ENCODE results near the gene SPTAN1.

The SPTAN1 gene

GRCh38 chr9:128631636-128632035, 79.2 kb downstream of the SPTAN1 start:
- DNase-seq (ENCODE audit: low read depth in 3 of 3, low spot score in 1 of 3) = no peak

GRCh38 chr9:128632066-128632465, 79.7 kb downstream of the SPTAN1 start:
- no peak for DNase-seq (ENCODE audit: low read depth in 3 of 3, low spot score in 1 of 3)

- DNase-seq (ENCODE audit: low read depth in 3 of 3, low spot score in 1 of 3) = no peak
Observed at GRCh38 chr9:128632486-128632885, 80.1 kb downstream of the SPTAN1 start.

GRCh38 chr9:128633057-128633456, 80.7 kb downstream of the SPTAN1 start:
- DNase-seq (ENCODE audit: low read depth in 3 of 3, low spot score in 1 of 3) = no peak

GRCh38 chr9:128633601-128634000, 81.2 kb downstream of the SPTAN1 start:
- DNase-seq (ENCODE audit: low read depth in 3 of 3, low spot score in 1 of 3) = no peak

GRCh38 chr9:128634111-128634510, 81.7 kb downstream of the SPTAN1 start:
- no peak for DNase-seq (ENCODE audit: low read depth in 3 of 3, low spot score in 1 of 3)

GRCh38 chr9:128634651-128635262, 82.4 kb downstream of the SPTAN1 start:
- no peak for DNase-seq (ENCODE audit: low read depth in 3 of 3, low spot score in 1 of 3)

- no peak for DNase-seq (ENCODE audit: low read depth in 3 of 3, low spot score in 1 of 3)
Observed at GRCh38 chr9:128635266-128636023, 83.1 kb downstream of the SPTAN1 start.

- DNase-seq (ENCODE audit: low read depth in 3 of 3, low spot score in 1 of 3) = no peak
Observed at GRCh38 chr9:128636024-128636390, 83.6 kb downstream of the SPTAN1 start.

- DNase-seq (ENCODE audit: low read depth in 3 of 3, low spot score in 1 of 3) = no peak
Observed at GRCh38 chr9:128636556-128637530, 84.5 kb downstream of the SPTAN1 start.

- DNase-seq (ENCODE audit: low read depth in 3 of 3, low spot score in 1 of 3) = no peak
Observed at GRCh38 chr9:128637656-128638055, 85.3 kb downstream of the SPTAN1 start.

- no peak for DNase-seq (ENCODE audit: low read depth in 3 of 3, low spot score in 1 of 3)
Observed at GRCh38 chr9:128638580-128638979, 86.2 kb downstream of the SPTAN1 start.

GRCh38 chr9:128640603-128641002, 88.2 kb downstream of the SPTAN1 start:
- DNase-seq (ENCODE audit: low read depth in 3 of 3, low spot score in 1 of 3) = no peak

GRCh38 chr9:128642675-128643245, 90.4 kb downstream of the SPTAN1 start:
- DNase-seq (ENCODE audit: low read depth in 3 of 3, low spot score in 1 of 3) = no peak

GRCh38 chr9:128643519-128644300, 91.3 kb downstream of the SPTAN1 start:
- no peak for DNase-seq (ENCODE audit: low read depth in 3 of 3, low spot score in 1 of 3)

- peak; percentile 19 to 53 (median 36) for DNase-seq (ENCODE audit: low read depth in 3 of 3, low spot score in 1 of 3)
Observed at GRCh38 chr9:128648206-128648605, 95.8 kb downstream of the SPTAN1 start.

- no peak for DNase-seq (ENCODE audit: low read depth in 3 of 3, low spot score in 1 of 3)
Observed at GRCh38 chr9:128651798-128652197, 99.4 kb downstream of the SPTAN1 start.

GRCh38 chr9:128653908-128654307, 101.5 kb downstream of the SPTAN1 start:
- no peak for DNase-seq (ENCODE audit: low read depth in 3 of 3, low spot score in 1 of 3)

GRCh38 chr9:128654481-128654880, 102.1 kb downstream of the SPTAN1 start:
- no peak for DNase-seq (ENCODE audit: low read depth in 3 of 3, low spot score in 1 of 3)
